Endothelial cell of umbilical vein (primary cell): ENCODE measurements around the gene THBS4. TPM values are rescaled to one million over a fixed set of nuclear protein-coding genes. Genes with fewer than 3 reads are reported as not detected.
"Not testable (repeated sequence)": the region's sequence is repeated elsewhere in the genome, so short reads cannot be mapped to it uniquely, and the experiment has no call there.

Experiments used
- BruUV-seq: library from RNA; stranded (reverse); fragments of 400-500 nt; replicated peaks from 2 replicates; lab custom pipeline; 2021; lab: Mats Ljungman, UMichigan
- CTCF ChIA-PET: fragments of 300-600, 350-600 bp; sonication (Branson Sonifier 250); formaldehyde crosslinking; loops from one replicate; lab custom pipeline; 2021; ENCODE audit warnings: antibody characterized with exemption, inconsistent platforms; lab: Charles Lee
- POLR2A ChIA-PET: fragments of 300-600, 350-600 bp; sonication (Branson Sonifier 250); formaldehyde crosslinking; loops from one replicate; lab custom pipeline; 2021; ENCODE audit warnings: antibody characterized with exemption, inconsistent platforms; lab: Charles Lee
- DNase-seq: peaks from one replicate; pipeline ENCODE4 v3.0.0-alpha.2; 2011; ENCODE audit warnings: low read depth, low spot score
- FAIRE-seq: peaks from 2 replicates; lab custom pipeline; 2011; peaks lifted over from hg19 to GRCh38; lab: Jason Lieb, UNC
- H2AFZ ChIP-seq: 2 replicates; pipeline ENCODE4 v1.6.0; 2012; ENCODE audit warnings: low read depth, low read length, control low read depth, inconsistent platforms
- H3K27ac ChIP-seq: 2 replicates; pipeline ENCODE4 v1.5.1; 2011; ENCODE audit warnings: low read depth, mild to moderate bottlenecking, control low read depth, low read length, moderate library complexity; ENCODE audit not compliant: insufficient read depth
- H3K27me3 ChIP-seq, 2 experiments: 2 replicates each; pipeline versions ENCODE4 v1.6.0 to v1.6.1; 2011; ENCODE audit warnings: low read length in 2 of 2, mixed read lengths in 1 of 2; ENCODE audit not compliant: control insufficient read depth in 2 of 2, insufficient read depth in 2 of 2
- H3K36me3 ChIP-seq, 2 experiments: 2 replicates in 1 of 2; 3 replicates in 1 of 2; pipeline ENCODE4 v1.5.1; 2011; ENCODE audit warnings: low read length in 2 of 2, mild to moderate bottlenecking in 1 of 2, moderate library complexity in 1 of 2; ENCODE audit not compliant: control insufficient read depth in 2 of 2, insufficient read depth in 2 of 2; ENCODE audit errors: extremely low read depth in 1 of 2
- H3K4me1 ChIP-seq: 3 replicates; pipeline ENCODE4 v1.5.1; 2011; ENCODE audit warnings: mild to moderate bottlenecking, low read length; ENCODE audit not compliant: control insufficient read depth, insufficient read depth; ENCODE audit errors: extremely low read depth
- H3K4me2 ChIP-seq: 2 replicates; pipeline ENCODE4 v1.6.1; 2011; ENCODE audit warnings: low read length, control low read depth, mixed read lengths; ENCODE audit not compliant: insufficient read depth
- H3K4me3 ChIP-seq, 3 experiments: fragments of 200-600 bp in 1 of 3; sonication (generic), shearing (Covaris generic) in 1 of 3; replicated peaks in 1 of 3; 2 replicates each; pipeline ENCODE4 v1.5.1; 2011 to 2016; ENCODE audit warnings: control low read depth in 3 of 3, low read length in 3 of 3, mild to moderate bottlenecking in 2 of 3, inconsistent platforms in 1 of 3, low read depth in 1 of 3, moderate library complexity in 1 of 3; ENCODE audit not compliant: insufficient read depth in 1 of 3
- H3K79me2 ChIP-seq: 2 replicates; pipeline ENCODE4 v1.6.0; 2012; ENCODE audit warnings: low read length, inconsistent platforms; ENCODE audit not compliant: control insufficient read depth, insufficient read depth
- H3K9ac ChIP-seq: replicated peaks from 2 replicates; pipeline ENCODE3; 2011; ENCODE audit warnings: low read length, control low read depth; ENCODE audit not compliant: insufficient read depth; ENCODE audit errors: extremely low read depth
- H3K9me1 ChIP-seq: replicated peaks from 3 replicates; pipeline ENCODE4 v1.6.0; 2011; ENCODE audit warnings: mild to moderate bottlenecking, low read length; ENCODE audit not compliant: control insufficient read depth, insufficient read depth; ENCODE audit errors: extremely low read depth
- H3K9me3 ChIP-seq: replicated peaks from 2 replicates; pipeline ENCODE4 v1.5.1; 2012; ENCODE audit warnings: low read length, inconsistent platforms; ENCODE audit not compliant: control insufficient read depth, insufficient read depth
- H4K20me1 ChIP-seq: replicated peaks from 2 replicates; pipeline ENCODE3; 2011; ENCODE audit warnings: mild to moderate bottlenecking, low read length; ENCODE audit not compliant: control insufficient read depth, insufficient read depth; ENCODE audit errors: extremely low read depth
- CTCF ChIP-seq, 2 donors: IDR thresholded peaks; 1 replicate in 1 of 2; 2 replicates in 1 of 2; pipeline ENCODE4 v1.5.1; 2011; ENCODE audit warnings: low read length in 2 of 2, mild to moderate bottlenecking in 2 of 2, moderate library complexity in 2 of 2, control low read depth in 1 of 2, inconsistent platforms in 1 of 2, low read depth in 1 of 2; ENCODE audit not compliant: insufficient read depth in 1 of 2; ENCODE audit errors: extremely low read depth in 1 of 2
- dilution Hi-C: fragments of 300-500 bp; cut with MboI; formaldehyde crosslinking; loops from one replicate; pipeline ENCODE4 v1.15.0; 2019; ENCODE audit warnings: low sequenced_read_pairs; ENCODE audit not compliant: extremely low pct_ligation_motif_present
- intact Hi-C: fragments of 100-400 bp; cut with micrococcal nuclease; formaldehyde crosslinking; loops from one replicate; pipeline ENCODE4 v1.10.0; 2022
- polyA plus RNA-seq, 4 experiments: library from polyadenylated mRNA; depleted of rRNA in 3 of 4; stranded (reverse) in 3 of 4; unstranded in 1 of 4; fragments of >200 nt; gene quantifications; 2 replicates each; pipeline versions ENCODE4 v1.2.1 to v1.2.3, GENCODE V29; 2011 to 2012; ENCODE audit warnings: missing spikeins in 1 of 4
- total RNA-seq: library from RNA; stranded (reverse); gene quantifications from 2 replicates; pipeline ENCODE4 v1.2.3, GENCODE V29; 2021

The THBS4 gene
- total and polyA plus RNA-seq, 2 donors (not counting 3 experiments of a cell fraction or from before 2014, with no cell fraction given), result not detected

DNA sequence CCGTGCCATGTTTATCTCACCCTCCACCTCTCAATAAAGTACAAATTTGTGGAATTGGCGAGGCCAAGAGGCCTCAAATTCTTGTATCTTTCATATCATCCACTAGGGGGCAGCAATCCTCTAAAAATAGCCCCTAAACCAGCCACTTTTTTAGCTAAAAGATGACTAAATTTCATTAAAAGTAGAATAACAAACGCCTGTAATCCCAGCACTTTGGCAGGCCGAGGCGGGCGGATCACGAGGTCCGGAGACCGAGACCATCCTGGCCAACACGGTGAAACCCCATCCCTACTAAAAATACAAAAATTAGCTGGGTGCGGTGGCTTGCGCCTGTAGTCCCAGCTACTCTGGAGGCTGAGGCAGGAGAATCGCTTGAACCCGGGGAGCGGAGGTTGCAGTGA lies 56.6 kb downstream of the THBS4 start:
- H4K20me1 ChIP-seq, dilution Hi-C loops: not testable (repeated sequence)

More for the DNA sequence above, 56.6 kb downstream of the THBS4 start:
- intact Hi-C loops, result loop anchor here (1.0 to 10.0 kb wide), 8 partner anchors 166 to 1103 kb away; partner anchors contain the start of genes SERINC5 and ZFYVE16
- H3K27me3 ChIP-seq, H3K27ac ChIP-seq, BruUV-seq, H3K36me3 ChIP-seq, H3K4me1 ChIP-seq, H3K9me3 ChIP-seq, H3K4me2 ChIP-seq, H3K9ac ChIP-seq, H3K9me1 ChIP-seq, H3K4me3 ChIP-seq, POLR2A ChIA-PET, H3K79me2 ChIP-seq: not testable (repeated sequence)
- peak; percentile 57 for FAIRE-seq
- DNase-seq, result peak; percentile 46
- CTCF ChIA-PET, result interaction anchor here (0.6 to 10.2 kb wide), 41 partner anchors 8 to 1016 kb away, joined by 3 to 460 read pairs (median 4); partner anchors contain the start of gene SERINC5
- TF ChIP-seq CTCF (IDR thresholded peaks at IDR 0.05; ENCODE audit: extremely low read depth in 1 of 2, insufficient read depth in 1 of 2, low read depth in 1 of 2, low read length in 2 of 2), result peak; percentile 46 to 50
- H2AFZ ChIP-seq, result peak overlapping the region; percentile 35
